GM21576 (cell line): ENCODE measurements around the gene RMP24.

Source experiments
- ATAC-seq: cut with Tn5 transposase; IDR thresholded peaks from one replicate; pipeline ENCODE4 v1.9.1; 2021; ENCODE audit warnings: mild to moderate bottlenecking, moderate library complexity; ENCODE audit not compliant: unreplicated experiment

Gene RMP24

DNA sequence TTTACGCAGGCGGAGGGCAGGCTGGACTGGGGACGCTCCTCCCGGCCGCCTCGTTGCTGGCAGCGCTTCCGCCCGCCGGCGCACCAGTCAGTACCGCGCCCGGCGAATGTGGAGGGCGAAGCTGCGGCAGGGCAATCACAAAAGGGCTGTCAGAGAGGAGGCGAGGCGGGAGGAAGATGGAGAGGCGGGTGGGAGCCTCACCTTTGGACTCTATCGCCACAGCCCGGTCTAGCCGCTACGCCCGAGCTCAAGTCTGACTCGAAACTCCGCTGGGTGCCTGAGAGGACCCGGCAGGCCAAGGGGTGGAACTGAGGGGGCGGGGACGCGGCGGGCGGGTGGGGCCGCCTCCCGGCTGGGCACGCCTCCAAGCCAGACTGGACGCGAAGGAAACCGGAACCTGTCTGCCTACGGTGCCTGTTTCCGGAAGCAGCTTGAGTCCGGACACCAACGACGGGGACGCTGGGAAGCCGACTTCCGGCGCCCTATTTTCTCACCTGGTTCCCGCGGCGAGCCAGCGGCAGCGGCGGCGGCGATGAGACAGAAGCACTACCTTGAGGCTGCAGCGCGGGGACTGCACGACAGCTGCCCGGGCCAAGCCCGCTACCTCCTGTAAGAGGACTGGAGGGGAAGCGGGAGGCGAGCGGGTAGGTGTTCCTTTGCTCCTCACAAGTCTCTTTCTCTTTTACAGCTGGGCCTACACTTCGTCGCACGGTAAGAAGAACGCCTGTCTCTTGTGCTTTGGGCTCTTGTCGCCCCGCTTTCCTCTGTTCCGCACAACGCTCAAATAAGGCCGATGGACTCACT is at the start of gene RMP24:
RMP24 (plus strand) TSS at position 483 of the 804 bp plus-strand sequence.
- ATAC-seq = peak; percentile 88

DNA sequence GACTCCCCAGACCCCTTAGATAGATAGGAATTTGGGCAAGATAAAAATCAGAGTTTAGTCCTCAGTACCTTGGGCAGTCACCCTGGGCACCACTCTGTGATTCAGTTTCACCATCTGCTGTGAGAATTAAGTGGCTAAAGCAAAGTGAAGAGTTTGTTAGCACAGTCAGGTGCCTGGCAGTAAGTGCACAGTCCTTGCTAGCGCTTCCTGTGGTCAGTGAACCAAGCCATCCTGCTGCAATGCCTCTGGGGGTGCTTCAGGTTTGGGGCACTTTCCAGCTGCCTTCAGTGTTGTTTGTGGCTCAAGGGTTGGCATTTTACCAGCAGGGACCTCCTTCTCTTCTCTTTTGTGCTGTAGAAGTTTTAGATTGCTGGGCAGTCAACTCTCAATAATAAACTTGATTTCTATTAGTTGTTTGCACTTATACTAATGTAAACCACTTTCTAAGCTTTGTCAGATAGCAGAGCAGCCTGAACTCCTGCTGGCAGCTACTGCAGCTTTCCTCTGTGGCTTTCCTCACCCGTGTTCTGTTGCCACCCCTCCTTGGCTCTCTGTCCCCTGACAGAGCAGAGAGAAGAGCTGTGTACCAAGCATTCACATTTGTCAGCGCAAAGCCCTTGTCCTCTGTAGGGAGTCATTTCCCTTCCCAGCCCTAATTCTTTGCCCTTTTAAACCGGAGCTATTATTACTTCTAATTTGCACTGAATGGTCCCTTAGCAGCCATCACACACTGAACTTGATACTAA is 48.4 kb upstream of the RMP24 start:
- no peak for ATAC-seq

DNA sequence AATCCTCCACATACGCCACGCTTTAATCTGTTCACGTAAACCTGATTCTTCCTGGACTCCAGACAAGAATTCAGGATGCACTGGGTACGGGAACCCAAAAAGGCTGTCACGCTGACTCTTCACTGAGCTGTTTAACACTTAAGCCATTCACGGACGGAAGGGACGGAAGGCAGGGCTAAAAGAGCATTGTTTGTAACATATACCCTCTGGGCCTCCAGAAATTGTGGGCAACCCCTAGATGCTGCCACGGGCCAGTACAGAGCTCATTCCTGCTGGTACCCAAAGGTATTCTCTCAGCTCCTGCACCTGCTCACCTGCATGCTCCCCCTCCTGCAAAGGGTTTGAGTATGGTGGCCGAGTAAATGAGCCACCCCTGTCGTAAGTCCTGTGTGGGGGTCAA is 45.6 kb upstream of the RMP24 start:
- ATAC-seq = no peak

DNA sequence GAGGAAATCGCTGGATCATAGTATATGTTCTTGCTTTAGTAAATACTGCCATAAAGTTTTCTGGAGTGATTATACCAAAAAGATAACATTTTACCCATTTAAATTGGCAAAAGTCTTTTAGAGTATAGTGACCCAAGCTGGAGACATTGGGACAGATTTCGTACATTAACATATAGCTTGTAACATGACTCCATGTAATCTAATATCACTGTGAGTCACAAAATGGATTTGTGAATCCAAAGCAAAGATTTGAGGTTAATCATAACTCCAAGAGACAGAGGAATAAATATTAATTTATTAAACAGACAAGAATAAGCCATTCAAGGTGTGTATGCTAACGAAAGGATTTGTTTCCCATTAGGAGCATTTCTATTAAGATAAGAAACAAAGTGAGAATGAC is 45.0 kb upstream of the RMP24 start:
- ATAC-seq = no peak

DNA sequence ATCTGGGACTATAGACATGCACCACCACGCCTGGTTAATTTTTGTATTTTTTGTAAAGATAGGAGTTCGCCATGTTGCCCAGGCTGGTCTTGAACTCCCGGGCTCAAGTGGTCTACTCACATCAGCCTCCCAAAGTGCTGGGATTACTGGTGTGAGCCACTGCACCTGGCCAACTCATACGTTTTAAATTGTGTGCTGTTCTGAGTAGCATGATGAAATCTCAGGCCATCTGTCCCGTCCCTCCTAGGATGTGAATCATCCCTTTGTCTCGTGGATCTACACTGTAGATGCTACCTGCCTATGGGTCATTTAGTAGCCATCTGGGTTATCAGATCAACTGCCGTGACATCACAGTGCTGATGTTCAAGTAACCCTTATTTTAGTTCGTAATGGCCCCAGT is 38.5 kb upstream of the RMP24 start:
- ATAC-seq = no peak

DNA sequence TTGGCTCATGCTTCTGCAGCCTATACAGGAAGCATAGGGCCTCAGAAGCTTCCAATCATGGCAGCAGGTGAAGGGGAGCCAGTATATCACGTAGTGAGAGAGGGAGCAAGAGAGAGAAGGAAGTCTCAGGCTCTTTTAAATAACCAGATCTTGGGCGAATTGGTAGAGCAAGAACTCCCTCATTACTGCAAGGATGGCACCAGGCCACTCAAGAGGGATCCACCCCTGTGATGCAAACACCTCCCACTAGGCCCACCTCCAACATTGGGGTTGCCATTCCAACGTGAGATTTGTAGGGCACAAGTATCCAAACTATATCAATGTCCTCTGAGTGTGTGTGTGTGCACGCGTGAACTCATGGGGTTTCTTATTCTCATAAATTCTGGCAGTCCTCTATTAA is 37.6 kb upstream of the RMP24 start:
- ATAC-seq = no peak

DNA sequence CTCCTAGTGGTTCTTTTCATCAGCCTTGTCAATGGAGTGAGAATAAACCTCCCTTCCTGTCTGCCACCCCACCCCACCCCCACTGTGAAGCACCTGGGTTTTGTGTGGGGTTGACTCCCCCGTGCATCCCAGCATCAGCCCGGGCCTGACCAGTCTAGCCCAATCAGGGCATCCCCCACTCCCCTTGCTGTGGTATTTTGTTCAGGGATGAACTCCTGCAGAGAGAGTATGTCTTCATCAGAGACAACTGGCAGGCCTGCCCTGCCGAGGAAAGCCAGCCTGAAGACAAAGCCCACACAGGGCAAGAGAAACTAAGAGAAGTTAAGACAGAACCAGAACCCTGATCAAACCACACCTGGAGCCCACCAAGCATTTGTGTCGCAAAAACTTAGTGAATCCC is 36.7 kb upstream of the RMP24 start:
- ATAC-seq = no peak

DNA sequence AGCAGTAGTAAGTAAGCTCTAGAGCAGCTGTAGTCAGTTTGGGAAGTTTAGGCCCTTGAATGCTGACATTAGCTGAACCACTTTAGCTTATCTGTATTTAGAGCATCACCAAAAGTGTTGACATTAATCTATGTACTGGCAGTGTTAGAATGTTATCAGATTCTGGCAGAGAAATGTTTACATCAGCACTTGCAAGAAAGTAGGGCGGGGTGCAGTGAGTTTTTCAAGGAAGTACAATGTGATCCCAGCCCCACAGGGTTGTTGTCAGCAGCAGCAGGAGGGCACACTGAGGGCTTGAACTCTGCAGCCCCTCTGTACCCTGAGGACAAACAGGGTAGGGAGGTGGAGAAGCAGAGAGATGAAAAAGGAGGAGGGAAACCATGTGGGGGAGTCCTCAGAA is 35.5 kb upstream of the RMP24 start:
- no peak for ATAC-seq

DNA sequence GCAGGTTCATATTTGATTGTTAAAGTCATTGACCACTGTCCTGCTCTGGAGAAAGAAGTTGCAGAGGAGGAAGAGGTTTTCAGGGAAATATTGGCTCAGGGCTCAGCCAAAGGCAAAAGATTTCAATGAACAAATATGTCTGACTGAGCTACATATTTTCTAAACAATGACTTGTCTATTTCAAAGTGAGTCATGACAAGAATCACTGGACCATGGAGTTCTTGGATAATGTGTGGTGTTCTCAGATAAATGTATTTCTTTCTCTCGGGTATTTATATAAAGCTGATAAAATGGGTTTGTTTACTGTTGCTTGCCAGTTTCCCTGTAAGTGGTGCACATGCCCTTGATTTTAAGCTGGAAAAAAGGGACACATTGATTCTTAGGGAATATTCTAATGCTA is 34.3 kb upstream of the RMP24 start:
- ATAC-seq = no peak

DNA sequence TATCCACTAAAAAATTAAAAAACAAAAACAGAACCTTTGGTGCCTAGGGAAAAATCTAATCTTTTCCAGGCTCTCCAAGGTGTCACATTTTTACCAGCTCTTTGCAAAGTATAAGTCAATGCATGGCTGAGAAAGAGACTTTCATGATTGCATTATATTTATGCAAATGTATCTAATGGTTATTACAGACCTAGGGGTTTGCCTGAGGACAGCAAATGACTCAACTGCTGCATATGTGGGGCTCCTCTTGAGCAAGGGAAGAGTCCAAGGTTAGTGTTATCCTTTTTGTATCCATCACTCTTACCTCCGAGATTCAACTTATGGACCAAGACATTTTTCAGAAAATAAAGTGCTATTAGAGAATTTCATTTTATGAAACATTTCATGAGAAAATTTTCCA is 33.9 kb upstream of the RMP24 start:
- ATAC-seq = no peak

DNA sequence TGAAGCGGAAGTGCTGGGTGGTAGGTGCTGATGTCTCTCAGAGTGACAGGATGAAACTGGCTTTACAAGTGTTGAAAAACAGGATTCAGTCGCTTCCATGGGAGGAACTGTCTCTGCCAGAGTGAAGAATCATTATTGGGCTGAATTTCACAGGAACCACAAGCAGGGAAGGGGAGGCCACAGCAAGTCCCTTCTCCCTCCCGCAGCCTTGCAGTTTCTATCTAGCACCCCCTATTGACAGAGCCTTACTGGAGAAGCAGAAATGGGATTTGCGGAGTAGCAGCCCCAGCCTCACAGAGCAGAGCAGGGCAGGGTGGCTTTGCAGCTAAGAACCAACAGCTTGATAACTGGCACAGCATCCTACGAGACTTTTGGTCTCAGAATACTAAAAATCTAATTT is 33.3 kb upstream of the RMP24 start:
- ATAC-seq = no peak

DNA sequence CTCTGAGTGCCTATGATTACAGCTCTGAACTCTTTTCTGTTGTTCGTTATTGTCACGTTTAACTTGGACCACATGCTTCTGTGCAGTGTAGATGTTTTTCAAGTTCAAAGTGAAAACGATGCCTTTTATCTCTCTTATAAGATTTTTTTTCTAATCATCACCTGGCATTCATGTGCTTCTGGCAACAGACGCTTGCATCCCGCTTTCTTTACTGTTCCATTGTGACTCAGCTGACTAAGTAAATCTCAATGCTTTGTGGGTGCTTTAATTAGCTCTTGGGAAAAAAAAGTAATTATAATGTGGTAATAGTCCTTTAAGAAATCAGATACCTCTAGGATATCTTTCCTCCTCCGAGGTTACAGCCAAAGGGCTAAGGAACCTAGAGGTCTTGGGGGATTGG is 31.2 kb upstream of the RMP24 start:
- no peak for ATAC-seq

DNA sequence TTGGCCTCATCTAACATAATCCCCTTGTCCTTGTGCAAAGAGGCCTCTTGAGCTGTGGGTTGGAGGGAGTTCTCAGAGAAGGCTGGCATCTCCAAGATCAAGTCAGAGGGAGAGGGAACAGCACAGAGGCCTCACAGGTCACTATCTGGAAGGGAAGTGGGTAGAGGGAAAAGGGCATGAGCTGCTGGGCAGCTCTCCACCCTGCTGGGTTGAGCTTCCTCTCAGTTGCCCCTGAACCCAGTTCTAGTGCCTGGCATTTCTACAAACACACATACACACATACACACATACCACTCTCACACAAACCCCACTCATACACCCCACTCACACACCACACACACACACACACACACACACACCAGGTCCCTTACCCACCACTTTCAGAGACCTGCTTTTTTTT is 30.3 kb upstream of the RMP24 start:
- no peak for ATAC-seq

DNA sequence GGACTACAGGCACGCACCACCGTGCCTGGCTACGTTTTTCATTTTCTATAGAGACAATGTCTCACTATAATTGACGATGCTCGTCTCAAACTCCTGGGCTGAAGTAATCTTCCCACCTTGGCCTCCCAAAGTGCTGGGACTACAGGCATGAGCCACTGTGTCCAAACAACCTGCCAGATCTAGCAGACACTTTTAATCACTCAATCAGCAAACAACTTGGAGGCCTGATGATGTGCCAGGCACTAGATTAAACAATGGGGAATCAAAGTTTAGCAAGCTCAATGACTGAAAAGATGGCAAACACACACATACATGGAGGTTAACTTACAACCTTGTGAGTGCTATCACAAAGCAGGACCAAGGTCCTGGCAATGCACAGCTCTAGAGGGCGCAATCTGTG is 29.8 kb upstream of the RMP24 start:
- ATAC-seq = no peak

DNA sequence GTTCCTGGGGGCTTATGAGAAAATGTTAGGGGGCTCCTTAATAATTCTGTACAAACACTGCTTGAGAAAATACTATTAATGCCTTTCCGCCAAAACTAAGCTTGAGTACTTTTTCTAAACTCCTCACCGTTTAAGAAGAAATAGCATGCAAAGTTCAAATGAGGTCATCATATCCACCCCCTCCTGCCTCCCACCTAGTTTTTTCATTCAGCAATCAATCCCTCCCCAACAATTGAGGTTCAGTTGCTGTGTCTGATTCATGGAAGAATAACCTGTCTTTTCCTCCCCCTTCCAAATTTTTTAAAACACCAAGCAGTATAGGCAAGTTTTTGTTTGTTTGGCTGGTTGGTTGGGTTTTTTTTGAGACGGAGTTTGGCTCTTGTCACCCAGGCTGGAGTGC is 24.4 kb upstream of the RMP24 start:
- no peak for ATAC-seq

DNA sequence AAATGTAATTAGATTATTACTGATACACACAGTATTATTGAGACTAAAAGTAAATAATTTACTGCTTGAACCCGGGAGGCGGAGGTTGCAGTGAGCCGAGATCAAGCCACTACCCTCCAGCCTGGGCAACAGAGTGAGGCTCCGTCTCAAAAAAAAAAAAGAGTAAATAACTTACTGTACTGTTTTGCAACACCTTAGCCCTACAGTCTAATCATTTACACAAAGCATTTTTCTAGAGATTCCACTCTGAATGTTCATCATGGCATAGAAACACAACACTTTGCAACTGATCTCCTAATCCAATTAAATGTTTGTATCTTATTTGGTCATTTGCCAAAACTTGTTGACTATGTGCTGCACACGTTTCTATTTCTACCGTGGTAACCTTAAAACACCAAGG is 23.4 kb upstream of the RMP24 start:
- no peak for ATAC-seq

DNA sequence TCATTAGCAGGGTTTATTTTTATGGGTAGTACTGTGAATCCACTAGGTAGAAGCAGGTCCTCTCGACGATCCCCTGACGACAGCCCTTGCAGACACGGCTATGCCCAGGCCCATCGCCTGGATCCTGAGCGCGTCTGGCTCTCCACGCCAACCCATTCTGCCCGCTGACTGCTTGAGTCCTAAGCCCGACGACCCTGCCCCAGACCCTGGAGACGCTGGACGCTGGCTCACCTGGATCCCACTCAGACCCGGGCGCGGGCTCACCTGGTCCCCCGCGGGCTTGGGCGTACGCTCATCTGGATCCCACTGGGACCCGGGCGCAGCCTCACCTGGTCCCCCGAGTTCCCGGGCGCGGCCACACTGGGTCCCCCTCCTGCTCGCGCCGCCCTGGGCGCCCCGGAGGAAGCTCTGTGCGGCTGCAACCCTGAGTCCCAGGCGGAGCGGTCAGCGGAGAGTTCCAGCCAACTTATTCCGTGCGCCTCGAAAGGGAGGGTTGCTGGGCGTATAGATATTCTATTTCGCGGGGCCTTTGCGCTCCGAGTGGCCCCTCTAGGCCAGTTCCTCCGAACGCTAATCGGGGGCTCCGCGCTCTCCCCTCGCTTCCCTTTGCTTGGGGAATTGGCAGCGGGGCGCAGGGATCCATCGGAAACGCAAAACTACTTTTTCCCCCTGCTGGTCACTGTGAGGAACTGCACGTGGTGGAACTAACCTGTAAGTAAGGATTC is 22.4 kb upstream of the RMP24 start:
- ATAC-seq = peak; percentile 61

DNA sequence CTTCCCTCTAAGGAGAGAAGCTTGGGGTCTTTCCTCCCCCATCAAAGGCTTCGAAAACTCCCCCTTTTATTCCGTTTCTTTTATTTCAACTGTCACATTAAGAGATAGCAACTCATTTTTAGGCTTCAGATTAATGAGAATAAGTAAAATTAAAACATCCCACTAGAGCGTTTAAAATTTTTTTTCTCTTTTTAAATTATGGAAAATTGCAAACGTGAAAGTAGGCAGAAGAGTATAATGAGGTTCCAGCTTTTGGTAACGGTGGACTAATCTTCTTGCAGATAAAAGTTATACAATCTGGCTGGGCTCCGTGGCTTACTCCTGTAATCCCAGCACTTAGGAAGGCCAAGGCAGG is 21.9 kb upstream of the RMP24 start:
- no peak for ATAC-seq

DNA sequence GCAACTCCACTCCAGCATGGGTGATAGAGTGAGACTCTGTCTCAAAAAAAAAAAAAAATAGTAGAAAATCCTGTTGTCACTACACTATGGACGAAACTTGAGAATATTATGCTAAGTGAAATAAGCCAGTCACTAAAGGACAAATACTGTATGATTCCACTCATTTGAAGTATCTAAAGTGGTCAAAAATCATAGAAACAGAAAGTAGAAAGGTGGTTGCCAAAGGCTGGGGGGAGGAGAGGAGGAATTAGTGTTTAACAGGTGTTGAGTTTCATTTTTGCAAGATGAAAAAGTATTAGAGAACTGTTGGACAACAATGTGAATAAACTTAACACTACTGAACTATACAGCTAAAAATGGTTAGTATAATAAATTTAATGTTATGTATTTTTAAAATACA is 18.8 kb upstream of the RMP24 start:
- peak; percentile 73 for ATAC-seq

DNA sequence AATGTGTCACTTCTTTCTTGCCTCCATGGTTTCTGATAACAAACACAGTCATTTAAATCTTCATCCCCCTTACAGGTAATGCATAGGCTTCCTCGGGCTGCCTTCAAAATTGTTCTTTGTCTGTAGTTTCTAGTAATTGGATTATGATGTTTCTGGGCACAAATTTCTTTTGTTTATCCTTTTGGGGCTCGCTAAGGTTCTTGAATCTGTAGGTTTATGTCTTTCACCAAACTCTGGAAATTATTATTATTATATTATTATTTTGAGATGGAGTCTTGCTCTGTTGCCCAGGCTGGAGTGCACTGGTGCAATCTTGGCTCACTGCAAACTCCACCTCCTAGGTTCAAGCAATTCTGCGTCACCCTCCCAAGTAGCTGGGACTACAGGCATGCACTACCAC is 16.3 kb upstream of the RMP24 start:
- no peak for ATAC-seq

DNA sequence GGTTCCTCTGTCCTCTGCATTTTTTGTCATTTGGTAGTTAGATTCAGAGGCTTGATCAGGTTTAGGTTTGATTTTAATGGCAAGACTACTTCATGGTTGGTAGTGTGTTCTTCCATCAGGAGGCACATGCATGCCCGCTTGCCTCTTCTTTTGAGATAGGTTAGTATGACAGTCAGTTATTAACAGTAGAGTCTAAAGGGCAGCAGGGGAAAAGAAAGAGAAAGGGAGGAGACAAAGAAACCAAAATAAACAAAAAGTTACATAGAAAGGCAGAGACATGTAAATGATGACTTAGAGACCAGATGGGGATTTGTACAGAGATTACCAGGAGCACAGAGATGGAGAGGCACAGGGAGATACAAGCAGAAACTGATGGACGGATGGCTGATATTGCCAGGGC is 10.2 kb upstream of the RMP24 start:
- ATAC-seq = no peak

DNA sequence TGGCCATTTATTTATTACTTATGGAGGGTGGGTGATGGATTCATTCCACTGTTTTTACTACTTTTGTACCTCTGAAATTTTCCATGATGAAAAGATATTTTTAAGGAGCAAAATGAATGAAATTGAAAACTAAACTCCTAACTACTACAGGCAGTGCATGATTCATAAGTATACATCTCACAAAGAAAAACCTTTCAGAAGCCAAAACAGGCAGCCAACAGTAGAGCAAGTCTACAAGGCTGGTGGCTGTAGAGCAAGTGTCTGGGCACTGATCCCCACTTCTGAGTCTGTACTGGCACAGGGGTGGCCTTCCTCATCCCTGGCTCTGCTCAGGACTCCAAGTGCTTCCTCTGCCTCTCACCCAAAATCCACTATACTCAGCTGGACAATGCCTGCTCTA is 8.2 kb upstream of the RMP24 start:
- ATAC-seq = no peak
